ENCODE data around the gene TPH2. TPM values are rescaled to one million over a fixed set of nuclear protein-coding genes. Genes with fewer than 3 reads are reported as not detected.

The TPH2 gene
- total and polyA plus RNA-seq, 2 experiments from 2014 or later = not detected

DNA sequence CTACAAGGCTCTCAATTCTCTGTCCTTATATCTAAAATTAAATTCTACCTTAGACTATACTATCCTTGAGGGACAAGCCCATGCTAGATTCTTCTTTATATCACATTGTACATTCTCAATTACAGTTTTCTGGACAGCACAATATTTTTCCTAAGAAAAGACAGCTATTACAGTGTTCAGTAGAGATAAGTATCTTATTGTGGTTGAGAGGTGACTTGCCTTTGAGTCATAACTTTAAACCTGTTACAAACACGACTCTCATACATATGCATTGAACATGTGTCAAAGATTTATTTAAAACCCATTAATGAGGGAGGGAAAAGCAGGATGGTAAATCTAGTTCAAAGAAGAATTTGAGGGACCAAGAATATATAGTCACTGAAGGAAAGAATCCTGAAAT, 61.1 kb downstream of the TPH2 start:
- TF ChIP-seq, protein P1, sequence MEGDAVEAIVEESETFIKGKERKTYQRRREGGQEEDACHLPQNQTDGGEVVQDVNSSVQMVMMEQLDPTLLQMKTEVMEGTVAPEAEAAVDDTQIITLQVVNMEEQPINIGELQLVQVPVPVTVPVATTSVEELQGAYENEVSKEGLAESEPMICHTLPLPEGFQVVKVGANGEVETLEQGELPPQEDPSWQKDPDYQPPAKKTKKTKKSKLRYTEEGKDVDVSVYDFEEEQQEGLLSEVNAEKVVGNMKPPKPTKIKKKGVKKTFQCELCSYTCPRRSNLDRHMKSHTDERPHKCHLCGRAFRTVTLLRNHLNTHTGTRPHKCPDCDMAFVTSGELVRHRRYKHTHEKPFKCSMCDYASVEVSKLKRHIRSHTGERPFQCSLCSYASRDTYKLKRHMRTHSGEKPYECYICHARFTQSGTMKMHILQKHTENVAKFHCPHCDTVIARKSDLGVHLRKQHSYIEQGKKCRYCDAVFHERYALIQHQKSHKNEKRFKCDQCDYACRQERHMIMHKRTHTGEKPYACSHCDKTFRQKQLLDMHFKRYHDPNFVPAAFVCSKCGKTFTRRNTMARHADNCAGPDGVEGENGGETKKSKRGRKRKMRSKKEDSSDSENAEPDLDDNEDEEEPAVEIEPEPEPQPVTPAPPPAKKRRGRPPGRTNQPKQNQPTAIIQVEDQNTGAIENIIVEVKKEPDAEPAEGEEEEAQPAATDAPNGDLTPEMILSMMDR (IDR thresholded peaks at IDR 0.05; ENCODE audit: low read depth, low read length) = no peak
- Histone ChIP-seq H3K9me3 (ENCODE audit: low read depth) (no peaks in the 10 kb centered on the region), H3K4me1 (ENCODE audit: low read depth) (no peaks in the 10 kb centered on the region), H3K36me3 (no peaks in the 10 kb centered on the region), H3K4me3 (no peak overlapping the region), H3K27ac (no peak overlapping the region), H3K27me3 (peaks cover 2% of the 10 kb centered on the region)
- DNase-seq (ENCODE audit: low read depth in 1 of 2, low spot score in 1 of 2) = no peak

DNA sequence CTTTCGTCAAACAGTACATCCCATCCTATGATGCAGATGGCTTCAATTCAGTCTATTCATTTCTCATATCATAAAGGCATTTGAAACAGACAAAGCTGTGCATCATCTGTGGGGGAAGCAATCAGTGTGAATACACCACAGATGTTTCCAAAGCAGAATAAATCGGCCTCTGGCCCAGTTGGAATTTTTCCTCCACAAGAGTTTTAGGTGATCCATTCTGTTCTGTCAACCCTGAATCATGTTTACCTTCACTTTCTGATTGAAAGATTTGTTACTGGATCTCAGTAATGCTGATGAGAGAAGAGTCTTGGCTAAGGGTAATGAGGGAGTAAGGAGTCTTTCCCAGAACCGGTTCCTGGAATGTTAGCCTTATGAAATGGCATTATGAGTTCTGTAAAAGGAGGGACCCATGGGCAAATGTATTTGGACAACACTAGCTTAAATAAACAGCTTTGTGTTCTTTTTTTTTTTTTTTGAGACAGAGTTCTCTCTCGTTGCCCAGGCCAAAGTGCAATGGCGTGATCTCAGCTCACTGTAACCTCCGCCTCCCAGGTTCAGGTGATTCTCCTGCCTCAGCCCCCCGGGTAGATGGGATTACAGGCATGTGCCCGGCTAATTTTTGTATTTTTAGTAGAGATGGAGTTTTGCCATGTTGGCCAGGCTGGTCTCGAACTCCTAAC, 62.5 kb downstream of the TPH2 start:
- H3K4me1 ChIP-seq (ENCODE audit: low read depth) = no peaks in the 10 kb centered on the region
- H3K36me3 ChIP-seq = no peaks in the 10 kb centered on the region
- H3K27me3 ChIP-seq = peaks cover 2% of the 10 kb centered on the region
- no peak for DNase-seq (ENCODE audit: low read depth in 1 of 2, low spot score in 1 of 2)
- no peak overlapping the region for H3K4me3 ChIP-seq
- TF ChIP-seq, protein P1 (IDR thresholded peaks at IDR 0.05; ENCODE audit: low read depth, low read length) = no peak
- no peak overlapping the region for H3K27ac ChIP-seq
- no peaks in the 10 kb centered on the region for H3K9me3 ChIP-seq (ENCODE audit: low read depth)

DNA sequence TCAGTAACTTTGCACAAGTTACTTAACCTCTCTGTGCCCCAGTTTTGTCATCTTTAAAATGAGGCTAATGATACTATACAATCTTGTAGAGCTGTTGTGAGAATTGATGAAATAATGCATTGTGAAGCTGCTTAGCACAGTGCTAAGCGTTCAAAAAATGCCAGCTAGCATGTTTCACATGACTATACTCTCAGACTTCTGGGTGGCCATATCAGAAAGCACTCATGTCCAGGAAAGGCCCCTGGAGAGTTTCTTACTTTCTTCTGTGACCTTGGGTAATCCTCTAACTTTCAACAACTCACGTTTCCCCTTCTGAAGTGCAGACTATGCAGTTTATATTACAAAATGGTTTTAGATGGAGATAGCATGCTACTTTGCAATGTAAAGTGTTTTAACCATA, 68.1 kb downstream of the TPH2 start:
- peaks cover 3% of the 10 kb centered on the region for H3K4me1 ChIP-seq (ENCODE audit: low read depth)
- peaks cover 2% of the 10 kb centered on the region for H3K27me3 ChIP-seq
- H3K4me3 ChIP-seq = no peak overlapping the region
- peak in 1 of 2 donors; percentile 75 for DNase-seq (ENCODE audit: low read depth in 1 of 2, low spot score in 1 of 2)
- TF ChIP-seq, protein P1 (IDR thresholded peaks at IDR 0.05; ENCODE audit: low read depth, low read length) = no peak
- peak overlapping the region; percentile 63 for H3K27ac ChIP-seq
- no peaks in the 10 kb centered on the region for H3K36me3 ChIP-seq
- H3K9me3 ChIP-seq (ENCODE audit: low read depth) = no peaks in the 10 kb centered on the region

DNA sequence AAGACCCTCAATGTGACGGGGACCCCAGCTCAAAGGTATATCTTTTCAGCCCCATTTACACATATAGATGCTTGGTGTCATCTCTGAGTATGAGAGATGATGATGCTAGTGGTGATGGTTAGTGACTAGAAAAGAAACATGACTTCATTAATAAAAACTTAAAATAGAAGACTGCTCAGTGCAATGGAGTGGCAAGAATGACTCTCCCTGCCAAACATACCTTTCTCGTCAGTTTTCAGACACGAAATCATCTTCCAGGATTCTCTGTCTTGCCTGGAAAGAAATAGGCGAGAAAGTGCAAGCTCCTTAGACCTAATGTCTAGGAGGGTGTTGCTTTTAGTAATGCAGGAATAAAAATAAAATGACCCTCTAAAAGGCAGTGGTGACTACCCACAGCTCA, 71.7 kb downstream of the TPH2 start:
- no peaks in the 10 kb centered on the region for H3K9me3 ChIP-seq (ENCODE audit: low read depth)
- no peaks in the 10 kb centered on the region for H3K27me3 ChIP-seq
- DNase-seq (ENCODE audit: low read depth in 1 of 2, low spot score in 1 of 2) = no peak
- no peak overlapping the region for H3K4me3 ChIP-seq
- peaks cover 3% of the 10 kb centered on the region for H3K4me1 ChIP-seq (ENCODE audit: low read depth)
- H3K27ac ChIP-seq = no peak overlapping the region
- H3K36me3 ChIP-seq = no peaks in the 10 kb centered on the region
- TF ChIP-seq, protein P1 (IDR thresholded peaks at IDR 0.05; ENCODE audit: low read depth, low read length) = no peak

DNA sequence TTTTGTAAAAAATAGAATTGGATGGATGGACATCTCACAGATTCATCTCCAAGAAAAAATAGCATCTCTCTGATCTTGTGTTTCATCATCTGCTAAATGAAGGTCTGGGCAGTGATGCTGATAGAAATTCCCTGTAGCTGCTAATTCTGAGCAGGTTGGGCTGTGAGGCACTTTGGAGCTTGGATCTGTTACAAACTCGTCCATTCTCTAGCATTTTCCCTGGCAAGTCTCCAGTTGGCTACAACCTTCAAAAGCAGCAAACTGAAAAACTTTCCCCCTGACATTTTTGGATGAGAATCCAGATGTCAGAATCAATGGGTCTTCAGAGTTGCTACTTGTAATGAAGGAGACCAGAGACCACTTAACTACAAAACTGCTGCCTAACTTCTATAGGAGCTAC, 72.7 kb downstream of the TPH2 start:
- no peak overlapping the region for H3K27ac ChIP-seq
- peak in 1 of 2 donors; percentile 1 for DNase-seq (ENCODE audit: low read depth in 1 of 2, low spot score in 1 of 2)
- TF ChIP-seq, protein P1 (IDR thresholded peaks at IDR 0.05; ENCODE audit: low read depth, low read length) = no peak
- no peaks in the 10 kb centered on the region for H3K36me3 ChIP-seq
- H3K4me1 ChIP-seq (ENCODE audit: low read depth) = peaks cover 3% of the 10 kb centered on the region
- no peak overlapping the region for H3K4me3 ChIP-seq
- no peaks in the 10 kb centered on the region for H3K9me3 ChIP-seq (ENCODE audit: low read depth)
- H3K27me3 ChIP-seq = no peaks in the 10 kb centered on the region

Measured in cardiac muscle cell (in vitro differentiated cells and primary cell).